RWPE2 (cell line): ENCODE data around the gene SOCS1.

Experiments
- ATAC-seq: fragments of 200-7000 bp; cut with Tn5 transposase; 3 replicates; pipeline ENCODE4 v1.9.1; 2021; ENCODE audit warnings: low read depth
- DNase-seq: peaks from one replicate; pipeline ENCODE4 v3.0.0-alpha.2; 2020; ENCODE audit warnings: low spot score
- H3K27ac ChIP-seq: fragments of 450-650 bp; 2 replicates; pipeline ENCODE4 v1.5.1; 2017; ENCODE audit warnings: mild to moderate bottlenecking; ENCODE audit not compliant: poor library complexity, severe bottlenecking
- H3K27me3 ChIP-seq: fragments of 250-450 bp; sonication (Bioruptor Pico); 2 replicates; pipeline ENCODE4 v1.5.1; 2021; ENCODE audit warnings: mild to moderate bottlenecking, moderate library complexity; ENCODE audit not compliant: insufficient read depth, poor library complexity, severe bottlenecking
- H3K36me3 ChIP-seq: fragments of 250-450 bp; sonication (Bioruptor Pico); 2 replicates; pipeline ENCODE4 v1.5.1; 2020; ENCODE audit warnings: low read depth, mild to moderate bottlenecking, moderate library complexity
- H3K4me1 ChIP-seq: fragments of 250-450 bp; sonication (Bioruptor Pico); 2 replicates; pipeline ENCODE4 v1.5.1; 2021; ENCODE audit warnings: mild to moderate bottlenecking, moderate library complexity; ENCODE audit not compliant: insufficient read depth, poor library complexity, severe bottlenecking
- H3K4me3 ChIP-seq: fragments of 250-450 bp; sonication (Bioruptor Pico); 2 replicates; pipeline ENCODE4 v1.5.1; 2021; ENCODE audit warnings: mild to moderate bottlenecking, moderate library complexity; ENCODE audit not compliant: severe bottlenecking
- H3K9me3 ChIP-seq: fragments of 250-450 bp; sonication (Bioruptor Pico); 2 replicates; pipeline ENCODE4 v1.5.1; 2021; ENCODE audit warnings: mild to moderate bottlenecking, moderate library complexity; ENCODE audit not compliant: severe bottlenecking
- CTCF ChIP-seq: fragments of 450-650 bp; IDR thresholded peaks from one replicate; pipeline ENCODE4 v1.5.1; 2017; ENCODE audit warnings: mild to moderate bottlenecking, moderate library complexity; ENCODE audit not compliant: poor library complexity, severe bottlenecking

Gene SOCS1

GRCh38 chr16:11211061-11211976 is 44.7 kb downstream of the SOCS1 start:
- no peak for TF ChIP-seq CTCF
- H3K27ac ChIP-seq: no peak overlapping the region
- no peaks in the 10 kb centered on the region for H3K27me3 ChIP-seq
- DNase-seq (no peak), ATAC-seq (no peak)
- H3K4me1 ChIP-seq: peaks cover 4% of the 10 kb centered on the region
- H3K9me3 ChIP-seq: no peaks in the 10 kb centered on the region
- no peak overlapping the region for H3K4me3 ChIP-seq
- H3K36me3 ChIP-seq: no peaks in the 10 kb centered on the region

- Histone ChIP-seq H3K36me3 (no peaks in the 10 kb centered on the region), H3K9me3 (no peaks in the 10 kb centered on the region), H3K27ac (no peak overlapping the region), H3K4me1 (peaks cover 4% of the 10 kb centered on the region), H3K27me3 (no peaks in the 10 kb centered on the region), H3K4me3 (no peak overlapping the region)
- no peak for ATAC-seq
- no peak for TF ChIP-seq CTCF
- DNase-seq: no peak
Measured at GRCh38 chr16:11210260-11210659, 45.7 kb downstream of the SOCS1 start.

- Histone ChIP-seq H3K4me1 (peaks cover 4% of the 10 kb centered on the region), H3K27ac (peak overlapping the region; percentile 39), H3K27me3 (no peaks in the 10 kb centered on the region), H3K36me3 (no peaks in the 10 kb centered on the region), H3K9me3 (no peaks in the 10 kb centered on the region), H3K4me3 (no peak overlapping the region)
- TF ChIP-seq CTCF: no peak
- DNase-seq (no peak), ATAC-seq (peak; percentile 69)
Measured at GRCh38 chr16:11208916-11209665, 46.9 kb downstream of the SOCS1 start.

- ATAC-seq: no peak
- Histone ChIP-seq H3K27me3 (no peaks in the 10 kb centered on the region), H3K9me3 (no peaks in the 10 kb centered on the region), H3K36me3 (no peaks in the 10 kb centered on the region), H3K27ac (no peak overlapping the region), H3K4me1 (peaks cover 8% of the 10 kb centered on the region), H3K4me3 (no peak overlapping the region)
- no peak for DNase-seq
- TF ChIP-seq CTCF: no peak
Measured at GRCh38 chr16:11207646-11208045, 48.4 kb downstream of the SOCS1 start.
